ENCODE measurements around the gene FAM118A.
"Not testable (repeated sequence)": the region's sequence is repeated elsewhere in the genome, so short reads cannot be mapped to it uniquely, and the experiment has no call there.

Gene FAM118A

DNA sequence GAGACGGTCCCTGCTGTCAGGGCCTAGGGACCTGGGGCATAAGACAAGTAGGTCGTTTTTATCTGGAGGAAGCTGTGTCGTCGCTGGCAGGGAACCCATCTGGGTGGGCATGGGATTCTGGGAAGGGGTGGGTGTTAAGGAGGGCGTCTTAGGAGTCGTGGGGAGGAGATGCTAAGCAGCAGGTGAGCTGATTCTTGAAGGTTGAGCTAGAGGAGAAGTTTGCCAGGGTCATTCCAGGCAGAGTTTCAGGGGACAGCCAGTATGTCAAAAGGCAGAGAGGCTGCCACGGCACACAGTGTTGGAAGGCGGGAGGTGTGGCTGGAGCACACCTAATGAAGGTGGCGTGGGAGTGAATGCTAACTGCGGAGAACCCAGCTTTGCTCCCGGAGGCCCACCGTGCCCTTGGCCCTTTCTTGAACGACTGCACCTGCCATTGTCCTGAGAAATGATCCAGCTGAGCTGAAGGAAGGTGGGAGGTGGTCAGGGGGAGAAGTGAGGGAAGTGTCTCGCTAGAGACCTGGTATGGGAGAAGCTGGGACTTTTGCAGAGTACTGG lies 1.3 kb downstream of the FAM118A start:
- DNase-seq = no peak

DNA sequence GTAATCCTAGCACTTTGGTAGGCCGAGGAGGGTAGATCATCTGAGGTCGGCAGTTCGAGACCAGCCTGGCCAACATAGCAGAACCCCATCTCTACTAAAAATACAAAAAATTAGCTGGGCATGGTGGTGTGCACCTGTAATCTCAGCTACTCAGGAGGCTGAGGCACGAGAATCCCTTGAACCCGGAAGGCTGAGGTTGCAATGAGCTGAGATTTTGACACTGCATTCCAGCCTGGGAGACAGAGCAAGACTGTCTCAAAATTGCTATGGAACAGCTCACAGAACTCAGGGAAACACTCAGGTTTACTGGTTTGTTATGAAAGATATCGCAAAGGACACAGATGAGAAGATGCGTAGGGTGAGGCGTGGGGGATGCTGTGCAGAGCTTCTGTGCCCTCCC lies 2.7 kb downstream of the FAM118A start:
- no peak for DNase-seq

DNA sequence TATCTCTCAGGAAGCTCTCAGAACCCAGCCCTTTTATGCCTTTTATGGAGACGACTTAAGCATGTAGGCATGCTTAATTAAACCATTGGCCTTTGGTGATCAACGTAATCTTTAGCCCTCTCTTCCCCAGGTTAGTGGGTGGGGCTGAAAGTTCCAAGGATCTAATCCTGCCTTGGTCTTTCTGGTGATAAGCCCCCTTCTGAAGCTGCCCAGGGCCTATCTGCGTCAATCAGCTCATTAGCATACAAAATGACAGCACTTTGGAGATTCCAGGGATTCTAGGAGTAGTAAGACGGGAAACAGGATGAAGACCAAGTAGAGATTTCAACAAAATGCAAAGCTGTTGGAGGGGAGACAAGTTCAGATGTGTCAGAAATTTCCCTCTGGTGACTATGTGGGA lies 3.1 kb downstream of the FAM118A start:
- peak; percentile 79 for DNase-seq

DNA sequence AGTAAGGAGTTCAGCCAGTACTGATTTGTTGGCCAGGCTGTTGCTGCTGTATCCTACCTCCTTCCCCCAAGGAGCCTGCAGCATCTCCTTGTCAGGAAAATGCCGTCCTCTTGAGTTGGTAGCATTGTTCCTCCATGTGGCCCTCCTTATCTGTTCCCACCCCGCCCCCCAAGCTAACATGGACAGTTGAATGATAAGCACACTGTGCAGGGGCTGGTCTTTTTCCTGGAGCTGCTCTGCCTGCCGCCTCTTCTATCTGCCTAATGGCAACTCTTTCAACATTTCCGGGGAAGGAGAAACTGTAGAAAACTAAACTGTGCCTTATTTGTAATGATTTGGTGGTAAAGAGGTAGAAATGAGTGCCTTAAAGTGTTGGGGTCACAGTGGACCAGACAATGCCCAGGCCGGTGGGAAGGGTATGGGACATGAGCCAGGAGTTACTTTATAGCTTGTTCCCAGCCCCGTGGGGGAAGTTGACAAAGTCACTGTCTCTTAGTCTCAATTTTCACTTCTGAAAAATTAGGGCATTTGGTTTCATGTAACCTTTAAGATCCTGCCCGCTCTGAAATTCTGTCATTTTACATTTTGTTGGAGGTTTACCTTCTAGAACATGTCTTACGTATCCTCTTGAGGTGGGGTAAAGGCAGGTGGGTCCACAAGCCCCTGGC lies 4.5 kb downstream of the FAM118A start:
- DNase-seq = no peak

DNA sequence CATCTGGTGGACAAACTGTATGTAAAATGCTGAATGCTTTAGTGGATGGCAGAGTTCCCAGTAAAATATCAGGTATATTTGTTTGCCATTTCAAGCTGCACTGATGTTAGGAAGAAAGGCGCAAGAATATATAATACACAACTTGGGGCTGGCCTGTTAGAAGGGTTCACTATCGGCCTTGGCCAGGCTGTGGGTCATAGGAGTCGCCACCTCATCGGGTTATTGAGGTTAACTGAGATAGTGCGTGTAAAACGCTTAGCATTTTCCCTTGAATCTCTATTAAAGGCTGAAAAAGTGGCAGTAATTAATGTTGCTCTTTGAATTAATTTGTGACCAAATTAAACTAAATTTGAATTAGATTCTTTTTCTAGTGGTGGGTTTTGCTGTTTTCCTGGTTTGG lies 5.1 kb downstream of the FAM118A start:
- DNase-seq = no peak

DNA sequence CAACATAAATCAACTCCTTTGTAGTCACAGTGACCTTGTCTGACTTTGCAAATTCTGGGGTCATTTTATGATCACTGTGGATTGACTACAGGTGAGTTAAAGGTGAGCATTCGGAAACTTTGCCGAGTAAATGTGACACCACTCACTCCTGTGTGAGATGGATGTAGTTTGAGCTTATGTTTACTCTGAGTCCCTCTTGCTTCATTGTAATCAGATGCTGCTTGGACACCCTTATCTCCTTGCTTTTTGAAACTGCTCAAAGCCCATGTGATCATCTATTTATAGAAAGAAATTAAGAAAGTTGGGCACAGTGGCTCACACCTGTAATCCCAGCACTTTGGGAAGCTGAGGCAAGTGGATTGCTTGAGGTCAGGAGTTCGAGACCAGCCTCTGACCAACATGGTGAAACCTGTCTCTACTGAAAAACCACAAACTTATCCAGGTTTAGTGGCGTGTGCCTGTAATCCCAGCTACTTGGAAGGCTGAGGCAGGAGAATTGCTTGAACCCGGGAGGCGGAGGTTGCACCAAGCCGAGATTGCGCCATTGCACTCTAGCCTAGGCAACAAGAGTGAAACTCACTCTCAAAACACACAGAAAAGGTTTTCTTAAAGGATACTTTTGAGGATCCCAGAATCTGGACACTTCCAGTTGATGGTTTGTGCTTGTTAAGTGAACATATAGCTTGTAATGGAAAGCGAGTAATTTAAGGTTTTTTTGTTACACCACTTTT lies 7.2 kb downstream of the FAM118A start:
- no peak for DNase-seq

DNA sequence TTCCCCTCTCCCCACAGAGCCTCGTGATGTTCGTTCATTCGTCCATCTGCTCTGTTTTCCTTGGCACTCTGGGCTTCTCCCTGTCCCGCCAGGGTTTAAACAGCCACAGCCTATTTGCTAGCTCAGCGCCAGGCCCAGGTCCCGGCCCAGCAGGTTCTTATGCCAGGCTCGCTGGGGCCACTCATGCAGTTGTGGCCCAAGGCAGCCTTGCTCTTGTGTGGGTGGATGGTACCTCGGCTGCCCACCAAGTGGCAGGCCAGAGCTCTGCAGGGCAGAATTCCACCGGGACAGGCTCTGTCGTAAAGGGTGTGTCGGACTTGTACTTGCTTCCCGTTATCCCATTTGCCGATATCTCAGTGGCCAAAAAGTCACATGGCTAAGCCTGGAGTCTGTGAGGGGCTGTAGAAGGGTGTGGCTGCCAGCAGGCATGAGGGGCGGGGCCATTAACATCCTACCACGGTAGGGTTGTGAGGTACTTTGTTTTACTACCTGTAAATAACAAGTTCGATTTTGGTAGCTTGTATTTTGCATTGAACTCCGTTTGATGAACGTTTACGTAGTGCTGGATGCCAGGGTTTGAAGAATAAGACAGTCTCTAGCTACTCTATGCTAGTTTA lies 7.9 kb downstream of the FAM118A start:
- DNase-seq = peak; percentile 78

DNA sequence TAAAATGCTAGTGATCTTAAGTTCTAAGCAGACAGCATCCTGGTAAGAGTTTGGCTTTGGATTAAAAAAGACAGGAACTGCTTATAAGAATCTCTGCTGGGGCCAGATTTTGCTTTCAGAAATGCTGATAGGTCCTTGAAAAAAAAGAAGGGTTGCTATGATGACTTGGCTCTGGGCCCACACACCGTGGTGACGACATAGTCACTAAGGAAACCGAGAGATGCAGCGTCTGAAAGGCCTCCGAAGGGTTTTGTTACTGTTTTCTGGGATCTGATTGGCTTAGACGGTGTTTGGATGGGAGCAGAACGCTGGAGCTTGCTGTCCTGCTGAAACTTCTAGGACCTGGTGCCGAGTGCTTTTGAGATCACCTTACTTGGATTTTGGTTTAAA lies 8.4 kb downstream of the FAM118A start:
- DNase-seq = no peak

DNA sequence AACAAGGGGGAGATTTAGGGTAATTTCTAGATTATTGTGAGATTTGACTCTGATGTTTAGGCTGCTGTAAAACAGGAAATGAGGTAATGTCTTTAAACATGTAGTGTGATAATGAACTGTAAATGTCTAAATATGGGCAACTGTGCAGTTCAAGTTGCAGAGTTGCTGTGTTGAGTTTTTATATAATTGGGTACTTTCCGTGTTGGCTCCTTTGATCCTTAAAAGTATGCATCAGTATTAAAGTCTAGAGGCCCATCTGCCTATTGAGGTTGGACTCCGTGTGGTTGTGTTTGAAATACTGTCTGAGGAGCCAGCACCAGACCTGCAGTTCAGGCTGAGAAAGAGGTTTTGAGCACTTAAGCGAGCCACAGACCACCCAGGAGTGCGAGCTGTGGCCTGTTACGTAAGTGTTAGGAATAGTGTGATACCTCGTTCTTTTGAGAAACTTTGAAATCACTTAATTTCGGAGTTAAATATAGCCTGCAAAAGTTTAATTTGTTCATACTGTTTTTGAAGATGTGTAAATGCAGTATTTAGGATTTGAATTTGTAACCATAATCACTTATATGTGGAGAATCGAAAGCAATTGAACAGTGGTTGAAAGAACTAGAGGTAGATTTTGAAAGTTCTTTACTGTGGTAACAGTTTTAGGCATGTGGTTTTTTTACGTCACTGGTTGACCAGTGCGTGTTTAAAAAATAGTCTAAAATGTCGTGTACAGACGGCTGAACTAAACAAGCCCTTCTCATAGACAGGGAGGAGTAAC lies 9.0 kb downstream of the FAM118A start:
- DNase-seq = no peak

DNA sequence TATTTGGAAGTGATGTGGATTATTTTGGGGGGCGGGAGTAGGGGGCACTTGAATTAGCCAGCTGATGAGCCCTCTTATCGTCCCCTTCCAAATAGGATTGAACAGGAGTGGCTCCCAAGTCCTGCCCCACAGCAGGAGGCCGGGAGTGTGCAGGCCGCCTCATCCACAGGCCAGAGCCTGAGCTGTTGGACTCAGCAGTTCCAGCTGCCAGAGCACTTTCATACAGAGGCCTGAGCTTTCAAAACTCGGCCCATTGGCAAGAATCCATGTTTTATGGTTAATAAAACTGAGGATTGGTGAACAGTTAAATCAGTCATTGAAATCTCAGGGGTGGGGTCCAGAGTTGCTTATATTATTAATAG lies 9.6 kb downstream of the FAM118A start:
- DNase-seq = no peak

DNA sequence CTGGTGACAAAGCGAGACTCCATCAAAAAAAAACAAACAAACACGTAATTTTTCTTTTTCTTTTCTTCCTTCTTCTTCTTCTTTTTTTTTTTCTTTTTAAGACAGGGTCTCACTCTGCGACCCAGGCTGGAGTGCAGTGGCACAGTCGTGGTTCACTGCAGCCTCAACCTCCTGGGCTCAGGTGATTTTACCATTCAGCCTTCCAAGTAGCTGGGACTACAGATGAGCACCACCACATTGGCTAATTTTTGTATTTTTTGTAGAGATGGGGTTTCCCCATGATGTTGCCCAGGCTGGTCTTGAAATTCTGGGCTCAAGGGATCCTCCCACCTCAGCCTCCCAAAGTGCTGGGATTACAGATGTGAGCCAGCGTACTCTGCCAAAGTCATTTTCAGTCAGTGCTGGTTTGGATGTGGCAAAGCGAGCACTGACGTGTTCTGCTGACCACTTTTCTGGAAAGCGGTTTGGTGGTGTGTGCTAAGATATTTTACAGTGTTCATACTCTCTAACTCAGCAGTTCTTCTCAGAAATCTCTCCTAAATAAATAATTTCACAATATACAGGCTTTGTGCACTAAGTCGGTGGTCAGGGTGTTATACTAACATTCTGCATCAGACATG lies 10.7 kb downstream of the FAM118A start:
- DNase-seq = no peak

DNA sequence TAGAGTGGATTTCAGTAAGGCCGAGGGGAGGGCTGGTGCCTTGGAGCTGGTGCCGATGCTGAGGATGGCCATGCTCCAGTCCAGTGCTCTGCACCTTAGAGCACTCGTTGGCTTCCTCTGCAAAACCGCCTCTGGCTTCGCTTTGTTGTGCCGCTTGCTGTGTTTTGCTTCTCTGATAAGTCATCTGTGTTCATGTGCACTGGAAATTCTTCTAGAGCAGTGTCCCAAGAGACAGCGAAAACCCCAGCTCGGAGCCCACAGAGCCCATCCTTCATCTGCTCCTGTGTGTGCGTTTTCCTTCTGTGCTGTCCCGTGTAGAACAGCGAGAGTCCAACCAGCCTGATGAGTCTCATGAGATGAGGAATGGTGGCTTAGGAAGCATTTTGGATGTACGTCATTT lies 12.1 kb downstream of the FAM118A start:
- no peak for DNase-seq

DNA sequence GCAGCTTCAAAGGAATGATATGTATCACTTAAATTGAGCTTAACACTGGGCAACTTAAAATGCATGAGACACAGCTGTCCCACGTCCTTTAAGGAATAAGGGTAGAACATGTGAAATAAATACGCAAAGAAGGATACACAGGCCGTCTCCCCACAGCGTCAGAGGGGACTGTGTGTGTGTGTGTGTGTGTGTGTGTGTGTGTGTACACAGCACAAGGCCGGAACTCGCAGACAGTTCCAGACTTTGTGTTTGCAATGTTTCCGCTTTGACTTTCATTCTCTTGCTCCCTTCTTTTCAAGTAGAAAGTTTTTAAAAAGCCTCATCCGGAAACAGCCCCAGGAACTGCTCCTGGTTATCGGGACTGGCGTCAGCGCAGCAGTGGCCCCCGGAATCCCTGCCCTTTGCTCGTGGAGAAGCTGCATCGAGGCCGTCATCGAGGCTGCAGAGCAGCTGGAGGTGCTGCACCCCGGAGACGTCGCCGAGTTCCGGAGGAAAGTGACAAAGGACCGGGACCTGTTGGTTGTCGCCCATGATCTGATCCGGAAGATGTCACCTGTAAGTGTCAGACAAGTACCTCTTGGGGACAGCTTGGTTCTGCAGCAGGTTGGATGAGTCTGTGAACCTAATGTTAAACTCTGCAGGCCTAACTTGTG lies 13.3 kb downstream of the FAM118A start:
- no peak for DNase-seq

DNA sequence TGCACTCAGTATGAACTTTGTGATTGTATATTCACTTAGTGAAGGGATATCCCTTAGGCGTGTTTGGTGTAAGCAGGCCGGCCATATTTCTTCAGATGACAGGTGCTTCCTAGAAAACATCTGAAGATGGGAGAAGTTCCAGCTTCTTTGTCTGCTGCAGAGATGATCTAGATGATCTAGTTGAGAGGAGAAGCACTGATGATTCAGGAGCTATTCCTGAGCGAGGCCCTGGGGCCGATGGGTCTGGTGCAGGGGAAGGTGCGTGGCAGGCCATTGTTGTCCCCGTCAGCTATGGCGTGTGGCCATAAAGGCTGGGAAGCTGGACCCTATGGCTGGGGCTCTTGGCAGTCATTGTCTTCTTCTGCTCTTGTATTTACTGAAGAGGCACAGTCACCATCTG lies 14.0 kb downstream of the FAM118A start:
- no peak for DNase-seq

DNA sequence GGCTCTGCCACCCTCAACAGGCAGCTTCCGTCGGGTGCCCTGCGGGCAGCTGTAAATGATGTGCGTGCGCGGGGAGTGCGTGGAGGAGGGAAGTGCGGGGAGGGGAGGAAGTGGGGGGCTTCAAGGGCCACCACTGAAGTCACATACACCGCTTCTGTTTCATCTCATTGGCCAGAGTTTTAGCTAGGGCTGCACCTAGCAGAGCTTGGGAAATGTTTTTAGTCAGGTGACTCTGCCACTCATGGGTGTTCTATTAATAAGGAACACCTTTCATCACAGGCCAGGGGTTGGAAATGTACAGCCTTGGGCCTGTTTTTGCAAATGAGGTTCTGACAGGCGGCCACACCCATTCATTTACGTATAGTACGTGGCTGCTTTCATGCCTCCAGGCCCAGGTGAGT lies 14.6 kb downstream of the FAM118A start:
- no peak for DNase-seq

DNA sequence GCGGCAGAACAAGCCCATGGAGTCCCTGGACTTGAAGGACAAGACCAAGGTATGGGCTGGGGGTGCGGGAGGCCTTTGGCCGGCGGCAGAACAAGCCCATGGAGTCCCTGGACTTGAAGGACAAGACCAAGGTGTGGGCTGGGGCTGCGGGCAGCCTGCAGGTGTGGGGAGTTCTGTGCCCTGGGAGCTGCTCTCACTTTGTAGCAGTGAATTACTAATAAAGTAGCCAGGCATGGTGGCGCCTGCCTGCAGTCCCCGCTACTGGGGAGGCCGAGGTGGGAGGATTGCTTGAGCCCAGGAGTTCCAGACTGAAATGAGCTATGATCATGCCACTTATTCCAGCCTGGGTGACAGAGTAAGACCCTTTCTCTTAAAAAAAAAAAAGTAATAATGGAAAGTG lies 18.5 kb downstream of the FAM118A start:
- not testable (repeated sequence) for DNase-seq

DNA sequence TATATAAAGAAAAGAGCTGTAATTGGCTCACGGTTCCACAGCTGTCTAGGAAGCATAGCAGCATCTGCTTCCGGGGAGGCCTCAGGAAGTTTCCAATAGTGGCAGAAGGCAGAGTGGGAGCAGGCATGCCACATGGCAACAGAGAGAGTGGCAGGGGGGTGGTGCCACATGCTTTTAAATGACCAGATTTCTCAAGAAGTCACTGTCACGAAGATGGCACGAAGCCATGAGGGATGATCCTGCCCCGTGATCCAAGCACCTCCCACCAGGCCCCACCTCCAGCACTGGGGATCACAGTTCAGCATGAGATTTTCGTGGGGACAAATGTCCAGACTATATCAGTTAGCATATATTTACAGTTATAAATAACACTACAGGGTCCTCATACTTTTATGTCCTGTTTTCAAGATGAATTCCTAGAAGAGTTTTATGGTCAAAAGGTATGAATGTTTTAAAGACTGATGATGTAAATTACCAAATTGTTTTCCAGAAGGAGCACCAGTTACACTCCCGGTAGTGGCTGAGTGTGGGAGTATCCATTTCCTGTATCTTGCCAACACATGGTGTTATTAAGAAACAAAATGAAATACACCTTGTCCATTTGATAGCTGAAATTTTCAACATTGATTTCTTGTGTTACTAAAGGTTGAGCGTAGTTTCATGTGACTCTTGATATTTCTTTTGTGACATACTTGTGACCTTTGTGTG lies 19.2 kb downstream of the FAM118A start:
- DNase-seq = no peak

DNA sequence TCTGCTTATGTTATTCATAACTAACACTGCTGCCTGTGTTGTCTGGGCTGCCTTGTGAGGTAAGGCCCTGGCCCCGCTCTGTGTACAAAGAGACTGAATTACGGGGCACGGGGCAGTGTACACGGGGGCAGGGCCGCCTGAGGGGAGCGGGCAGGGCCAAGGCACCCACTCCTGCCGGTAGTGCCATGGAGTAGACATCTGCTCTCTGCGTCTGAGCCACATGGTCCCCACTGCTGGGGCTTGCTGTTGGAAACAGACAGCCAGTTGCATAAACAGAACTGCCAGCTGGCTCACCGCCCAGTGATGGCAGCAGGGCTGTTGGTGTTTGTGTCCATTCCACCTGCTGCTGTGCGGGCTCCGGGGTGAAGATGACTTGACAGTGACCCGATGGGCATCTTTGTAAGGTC lies 19.8 kb downstream of the FAM118A start:
- DNase-seq = no peak

DNA sequence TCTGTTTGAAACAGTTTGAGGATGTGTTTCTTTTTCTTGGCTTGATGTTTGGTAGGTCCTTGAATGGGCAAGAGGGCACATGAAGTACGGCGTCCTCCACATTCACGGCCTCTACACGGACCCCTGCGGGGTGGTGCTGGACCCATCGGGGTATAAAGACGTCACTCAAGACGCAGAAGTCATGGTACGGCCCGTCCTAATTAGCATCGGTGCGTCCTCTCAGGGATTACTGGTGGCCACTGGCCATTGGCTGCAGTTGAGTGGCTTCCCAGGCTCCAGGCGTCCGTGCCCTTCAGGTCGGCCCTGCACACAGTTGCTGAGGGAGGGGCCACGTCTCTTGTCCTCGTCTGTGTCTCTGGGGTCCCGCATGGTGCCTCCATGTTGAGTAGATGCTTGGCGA lies 20.8 kb downstream of the FAM118A start:
- no peak for DNase-seq

DNA sequence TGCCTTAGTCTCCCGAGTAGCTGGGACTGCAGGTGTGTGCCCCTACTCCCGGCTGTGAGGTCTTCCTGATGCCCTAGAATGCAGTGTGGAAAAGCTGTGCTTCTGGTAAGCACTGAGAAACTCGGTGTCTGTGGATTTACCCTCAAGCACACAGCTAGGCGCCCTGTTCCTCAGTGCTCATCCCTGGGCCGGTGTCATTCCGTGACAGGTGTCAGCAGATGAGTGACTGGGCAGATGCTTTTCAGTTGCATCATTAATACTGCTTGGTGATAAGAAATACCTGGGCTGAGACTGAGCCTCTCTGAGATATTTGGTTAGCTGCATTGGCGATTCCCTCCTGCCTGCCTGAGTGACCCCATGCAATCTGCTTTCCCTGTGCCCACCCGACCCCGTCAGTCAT lies 21.8 kb downstream of the FAM118A start:
- DNase-seq = no peak

DNA sequence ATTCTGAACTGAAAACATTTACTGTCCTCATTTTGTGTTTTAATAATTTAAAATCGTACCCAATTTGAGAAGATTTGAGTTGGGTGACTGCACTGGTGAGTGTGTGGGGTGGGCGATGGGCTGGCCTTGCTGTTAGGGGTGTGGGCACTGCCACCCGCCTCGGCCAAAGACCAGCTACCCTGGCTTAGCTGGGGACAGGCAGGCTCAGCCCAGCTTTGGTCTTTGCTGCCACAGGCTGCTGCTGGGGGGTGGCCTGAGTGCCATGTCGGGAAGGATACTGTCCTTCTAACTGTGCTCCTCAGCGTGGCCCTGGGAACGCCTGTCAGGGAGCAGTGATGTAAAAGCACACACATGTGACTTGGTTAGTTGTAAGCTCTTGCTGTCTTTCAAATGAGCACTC lies 22.3 kb downstream of the FAM118A start:
- DNase-seq = no peak

DNA sequence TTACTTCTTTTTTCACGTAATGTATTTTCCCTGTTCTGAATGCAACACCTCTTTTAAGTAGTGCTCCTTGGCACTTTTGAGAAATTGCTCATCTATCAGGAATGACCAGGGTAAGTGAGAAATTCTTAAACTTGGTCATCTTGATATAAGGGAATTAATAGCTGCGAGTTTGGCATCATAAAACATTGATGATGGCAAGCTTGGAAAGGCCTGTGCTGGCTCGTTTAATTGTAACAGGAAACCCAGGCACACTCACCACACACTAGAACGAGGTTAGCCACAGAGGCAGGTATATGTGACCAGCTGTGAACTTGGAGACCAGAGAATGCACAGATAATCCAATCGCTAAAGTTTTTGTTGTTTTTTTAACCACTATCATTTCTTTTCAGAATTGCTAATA lies 24.3 kb downstream of the FAM118A start:
- DNase-seq = no peak
